HEK293 (cell line): ENCODE data around the gene NOLC1.

Experiments
- BCL6B ChIP-seq: fragments of 450-650 bp; formaldehyde crosslinking; IDR thresholded peaks from 2 replicates; pipeline ENCODE4 v1.5.1; 2017; ENCODE audit warnings: missing biosample characterization, missing genetic modification characterization
- GLI2 ChIP-seq: fragments of 450-650 bp; formaldehyde crosslinking; IDR thresholded peaks from 2 replicates; pipeline ENCODE4; 2017; ENCODE audit warnings: missing biosample characterization, missing genetic modification characterization, low read depth, borderline replicate concordance
- KLF10 ChIP-seq: fragments of 450-650 bp; IDR thresholded peaks from 2 replicates; pipeline ENCODE4 v1.5.1; 2018; ENCODE audit warnings: missing biosample characterization, mild to moderate bottlenecking, missing genetic modification characterization
- MZF1 ChIP-seq: fragments of 450-650 bp; formaldehyde crosslinking; IDR thresholded peaks from 2 replicates; pipeline ENCODE4 v1.5.1; 2017; ENCODE audit warnings: missing biosample characterization, missing genetic modification characterization, borderline replicate concordance
- PRDM10 ChIP-seq: fragments of 450-650 bp; formaldehyde crosslinking; IDR thresholded peaks from 2 replicates; pipeline ENCODE4 v1.5.1; 2016; ENCODE audit warnings: missing biosample characterization, missing genetic modification characterization
- ZFP41 ChIP-seq: fragments of 450-650 bp; formaldehyde crosslinking; IDR thresholded peaks from 2 replicates; pipeline ENCODE4 v1.5.1; 2016; ENCODE audit warnings: missing biosample characterization, missing genetic modification characterization, borderline replicate concordance
- ZNF121 ChIP-seq: fragments of 450-650 bp; formaldehyde crosslinking; IDR thresholded peaks from 2 replicates; pipeline ENCODE4 v1.5.1; 2016; ENCODE audit warnings: missing biosample characterization, missing genetic modification characterization
- ZNF2 ChIP-seq: fragments of 450-650 bp; formaldehyde crosslinking; IDR thresholded peaks from 2 replicates; pipeline ENCODE4 v1.5.1; 2016; ENCODE audit warnings: missing biosample characterization, missing genetic modification characterization
- ZNF221 ChIP-seq: fragments of 450-650 bp; formaldehyde crosslinking; IDR thresholded peaks from 2 replicates; pipeline ENCODE4 v1.5.1; 2017; ENCODE audit warnings: missing biosample characterization, missing genetic modification characterization, borderline replicate concordance
- ZNF23 ChIP-seq: fragments of 450-650 bp; formaldehyde crosslinking; IDR thresholded peaks from 2 replicates; pipeline ENCODE4 v1.5.1; 2016; ENCODE audit warnings: missing biosample characterization, missing genetic modification characterization, borderline replicate concordance
- ZNF26 ChIP-seq: fragments of 450-650 bp; formaldehyde crosslinking; IDR thresholded peaks from 2 replicates; pipeline ENCODE4 v1.5.1; 2016; ENCODE audit warnings: missing biosample characterization, missing genetic modification characterization
- ZNF391 ChIP-seq: fragments of 450-650 bp; formaldehyde crosslinking; IDR thresholded peaks from 2 replicates; pipeline ENCODE4 v1.5.1; 2016; ENCODE audit warnings: low read depth, missing biosample characterization, missing genetic modification characterization, borderline replicate concordance
- ZNF510 ChIP-seq: fragments of 450-650 bp; formaldehyde crosslinking; IDR thresholded peaks from 2 replicates; pipeline ENCODE4 v1.5.1; 2018; ENCODE audit warnings: mild to moderate bottlenecking, missing genetic modification characterization, missing biosample characterization; ENCODE audit not compliant: insufficient replicate concordance
- ZNF514 ChIP-seq: fragments of 450-650 bp; formaldehyde crosslinking; IDR thresholded peaks from 2 replicates; pipeline ENCODE4 v1.5.1; 2016; ENCODE audit warnings: missing biosample characterization, missing genetic modification characterization
- ZNF530 ChIP-seq: fragments of 450-650 bp; formaldehyde crosslinking; IDR thresholded peaks from 2 replicates; pipeline ENCODE4 v1.5.1; 2016; ENCODE audit warnings: low read depth, missing biosample characterization, missing genetic modification characterization
- ZNF621 ChIP-seq: fragments of 450-650 bp; formaldehyde crosslinking; IDR thresholded peaks from 2 replicates; pipeline ENCODE4 v1.5.1; 2017; ENCODE audit warnings: missing biosample characterization, missing genetic modification characterization
- ZNF626 ChIP-seq: fragments of 450-650 bp; sonication (Bioruptor Pico); formaldehyde crosslinking; IDR thresholded peaks from 2 replicates; pipeline ENCODE4 v1.5.1; 2018; ENCODE audit warnings: missing biosample characterization, missing genetic modification characterization, inconsistent platforms
- ZNF664 ChIP-seq: fragments of 450-650 bp; formaldehyde crosslinking; IDR thresholded peaks from 2 replicates; pipeline ENCODE4 v1.5.1; 2016; ENCODE audit warnings: missing biosample characterization, missing genetic modification characterization
- ZNF776 ChIP-seq: fragments of 450-650 bp; formaldehyde crosslinking; IDR thresholded peaks from 2 replicates; pipeline ENCODE4 v1.5.0; 2017; ENCODE audit warnings: missing biosample characterization, missing genetic modification characterization, borderline replicate concordance
- ZNF785 ChIP-seq: fragments of 450-650 bp; formaldehyde crosslinking; IDR thresholded peaks from 2 replicates; pipeline ENCODE4 v1.5.1; 2016; ENCODE audit warnings: missing biosample characterization, missing genetic modification characterization
- ZNF791 ChIP-seq: fragments of 450-650 bp; formaldehyde crosslinking; IDR thresholded peaks from 2 replicates; pipeline ENCODE4 v1.5.1; 2016; ENCODE audit warnings: missing biosample characterization, missing genetic modification characterization
- ZSCAN30 ChIP-seq: fragments of 450-650 bp; IDR thresholded peaks from 2 replicates; pipeline ENCODE4 v1.5.1; 2018; ENCODE audit warnings: missing biosample characterization, mild to moderate bottlenecking, missing genetic modification characterization, moderate library complexity
- TF ChIP-seq, protein P1 (sequence below): fragments of 450-650 bp; formaldehyde crosslinking; IDR thresholded peaks from 2 replicates; pipeline ENCODE4 v1.5.1; 2016; ENCODE audit warnings: missing biosample characterization, missing genetic modification characterization
- TF ChIP-seq, protein P2 (sequence below): fragments of 450-650 bp; formaldehyde crosslinking; IDR thresholded peaks from 2 replicates; pipeline ENCODE4 v1.5.1; 2017; ENCODE audit warnings: missing biosample characterization, mild to moderate bottlenecking, missing genetic modification characterization, moderate library complexity
- TF ChIP-seq, protein P3 (sequence below): fragments of 450-650 bp; formaldehyde crosslinking; IDR thresholded peaks from 2 replicates; pipeline ENCODE4 v1.5.1; 2017; ENCODE audit warnings: missing biosample characterization, missing genetic modification characterization
- TF ChIP-seq, protein P4 (sequence below): fragments of 450-650 bp; formaldehyde crosslinking; IDR thresholded peaks from 2 replicates; pipeline ENCODE4 v1.5.1; 2016; ENCODE audit warnings: missing biosample characterization, missing genetic modification characterization

The NOLC1 gene

GRCh38 chr10:102114861-102115618 lies 37.1 kb upstream of the NOLC1 start (continued):
- TF ChIP-seq, protein P1, sequence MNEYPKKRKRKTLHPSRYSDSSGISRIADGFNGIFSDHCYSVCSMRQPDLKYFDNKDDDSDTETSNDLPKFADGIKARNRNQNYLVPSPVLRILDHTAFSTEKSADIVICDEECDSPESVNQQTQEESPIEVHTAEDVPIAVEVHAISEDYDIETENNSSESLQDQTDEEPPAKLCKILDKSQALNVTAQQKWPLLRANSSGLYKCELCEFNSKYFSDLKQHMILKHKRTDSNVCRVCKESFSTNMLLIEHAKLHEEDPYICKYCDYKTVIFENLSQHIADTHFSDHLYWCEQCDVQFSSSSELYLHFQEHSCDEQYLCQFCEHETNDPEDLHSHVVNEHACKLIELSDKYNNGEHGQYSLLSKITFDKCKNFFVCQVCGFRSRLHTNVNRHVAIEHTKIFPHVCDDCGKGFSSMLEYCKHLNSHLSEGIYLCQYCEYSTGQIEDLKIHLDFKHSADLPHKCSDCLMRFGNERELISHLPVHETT, result no peak
- TF ChIP-seq, protein P2, sequence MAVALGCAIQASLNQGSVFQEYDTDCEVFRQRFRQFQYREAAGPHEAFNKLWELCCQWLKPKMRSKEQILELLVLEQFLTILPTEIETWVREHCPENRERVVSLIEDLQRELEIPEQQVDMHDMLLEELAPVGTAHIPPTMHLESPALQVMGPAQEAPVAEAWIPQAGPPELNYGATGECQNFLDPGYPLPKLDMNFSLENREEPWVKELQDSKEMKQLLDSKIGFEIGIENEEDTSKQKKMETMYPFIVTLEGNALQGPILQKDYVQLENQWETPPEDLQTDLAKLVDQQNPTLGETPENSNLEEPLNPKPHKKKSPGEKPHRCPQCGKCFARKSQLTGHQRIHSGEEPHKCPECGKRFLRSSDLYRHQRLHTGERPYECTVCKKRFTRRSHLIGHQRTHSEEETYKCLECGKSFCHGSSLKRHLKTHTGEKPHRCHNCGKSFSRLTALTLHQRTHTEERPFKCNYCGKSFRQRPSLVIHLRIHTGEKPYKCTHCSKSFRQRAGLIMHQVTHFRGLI (tag by site-specific recombination), result no peak
- TF ChIP-seq, protein P3, sequence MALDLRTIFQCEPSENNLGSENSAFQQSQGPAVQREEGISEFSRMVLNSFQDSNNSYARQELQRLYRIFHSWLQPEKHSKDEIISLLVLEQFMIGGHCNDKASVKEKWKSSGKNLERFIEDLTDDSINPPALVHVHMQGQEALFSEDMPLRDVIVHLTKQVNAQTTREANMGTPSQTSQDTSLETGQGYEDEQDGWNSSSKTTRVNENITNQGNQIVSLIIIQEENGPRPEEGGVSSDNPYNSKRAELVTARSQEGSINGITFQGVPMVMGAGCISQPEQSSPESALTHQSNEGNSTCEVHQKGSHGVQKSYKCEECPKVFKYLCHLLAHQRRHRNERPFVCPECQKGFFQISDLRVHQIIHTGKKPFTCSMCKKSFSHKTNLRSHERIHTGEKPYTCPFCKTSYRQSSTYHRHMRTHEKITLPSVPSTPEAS (tag by site-specific recombination), result no peak
- TF ChIP-seq, protein P4, sequence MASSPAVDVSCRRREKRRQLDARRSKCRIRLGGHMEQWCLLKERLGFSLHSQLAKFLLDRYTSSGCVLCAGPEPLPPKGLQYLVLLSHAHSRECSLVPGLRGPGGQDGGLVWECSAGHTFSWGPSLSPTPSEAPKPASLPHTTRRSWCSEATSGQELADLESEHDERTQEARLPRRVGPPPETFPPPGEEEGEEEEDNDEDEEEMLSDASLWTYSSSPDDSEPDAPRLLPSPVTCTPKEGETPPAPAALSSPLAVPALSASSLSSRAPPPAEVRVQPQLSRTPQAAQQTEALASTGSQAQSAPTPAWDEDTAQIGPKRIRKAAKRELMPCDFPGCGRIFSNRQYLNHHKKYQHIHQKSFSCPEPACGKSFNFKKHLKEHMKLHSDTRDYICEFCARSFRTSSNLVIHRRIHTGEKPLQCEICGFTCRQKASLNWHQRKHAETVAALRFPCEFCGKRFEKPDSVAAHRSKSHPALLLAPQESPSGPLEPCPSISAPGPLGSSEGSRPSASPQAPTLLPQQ (tag by site-specific recombination), result peak; percentile 52
- no peak for TF ChIP-seq ZFP41
- no peak for TF ChIP-seq ZNF510 (tag by site-specific recombination)
- no peak for TF ChIP-seq MZF1 (tag by site-specific recombination)
- no peak for TF ChIP-seq ZNF23 (tag by site-specific recombination)
- peak; percentile 94 for TF ChIP-seq PRDM10
- TF ChIP-seq ZNF776, result no peak
- no peak for TF ChIP-seq ZSCAN30
- no peak for TF ChIP-seq ZNF626
- TF ChIP-seq ZNF791 (tag by site-specific recombination), result no peak
- TF ChIP-seq ZNF530, result no peak
- TF ChIP-seq ZNF121 (tag by site-specific recombination), result no peak
- TF ChIP-seq ZNF664 (tag by site-specific recombination), result no peak
- TF ChIP-seq ZNF621 (tag by site-specific recombination), result no peak
- TF ChIP-seq ZNF514 (tag by site-specific recombination), result no peak
- TF ChIP-seq ZNF2 (tag by site-specific recombination), result no peak
- no peak for TF ChIP-seq BCL6B (tag by site-specific recombination)
- TF ChIP-seq ZNF785 (tag by site-specific recombination), result no peak
- no peak for TF ChIP-seq ZNF26
- TF ChIP-seq GLI2 (tag by site-specific recombination), result no peak
- TF ChIP-seq KLF10 (tag by site-specific recombination), result no peak; the same call in 1 of the 2 replicates
- TF ChIP-seq ZNF221 (tag by site-specific recombination), result no peak
- no peak for TF ChIP-seq ZNF391
